ENCODE data around the gene RRP8.

GRCh38 chr11:6622261-6623171, 19.1 kb upstream of the RRP8 start:
- TF ChIP-seq CTCF (IDR thresholded peaks at IDR 0.05; ENCODE audit: insufficient read depth, low read length, poor library complexity, severe bottlenecking) (no peak), EZH2phosphoT487 (conservative IDR thresholded peaks at IDR 0.05; ENCODE audit: low read length) (no peak)

All from SU-DHL-6 (cell line).